ENCODE data around the gene CLCF1. TPM values are rescaled to one million over a fixed set of nuclear protein-coding genes. Genes with fewer than 3 reads are reported as not detected.

The CLCF1 gene
- total RNA-seq, 1 donor from 2014 or later = 33.1 TPM

DNA sequence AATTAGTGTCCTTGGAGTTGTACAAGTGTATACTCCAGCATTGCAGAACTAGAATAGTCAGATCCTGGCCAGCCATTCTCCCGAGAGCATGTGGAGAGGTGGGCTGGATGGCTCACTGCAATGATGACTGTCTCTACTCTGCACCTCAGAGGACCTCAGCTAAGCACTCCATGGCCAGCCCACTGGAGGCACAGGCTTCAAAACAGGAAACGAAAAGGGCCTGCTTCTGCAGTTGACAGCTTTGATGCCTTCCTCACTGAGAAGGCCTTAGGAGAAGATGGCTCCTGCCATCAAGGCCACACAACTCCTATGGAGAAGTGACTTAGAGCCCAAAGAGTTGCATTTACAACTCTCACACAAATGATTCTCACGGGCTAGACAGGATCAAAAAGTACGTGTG is 29.1 kb downstream of the CLCF1 start:
- no peak for DNase-seq (ENCODE audit: low read depth)
- TF ChIP-seq, protein P1, sequence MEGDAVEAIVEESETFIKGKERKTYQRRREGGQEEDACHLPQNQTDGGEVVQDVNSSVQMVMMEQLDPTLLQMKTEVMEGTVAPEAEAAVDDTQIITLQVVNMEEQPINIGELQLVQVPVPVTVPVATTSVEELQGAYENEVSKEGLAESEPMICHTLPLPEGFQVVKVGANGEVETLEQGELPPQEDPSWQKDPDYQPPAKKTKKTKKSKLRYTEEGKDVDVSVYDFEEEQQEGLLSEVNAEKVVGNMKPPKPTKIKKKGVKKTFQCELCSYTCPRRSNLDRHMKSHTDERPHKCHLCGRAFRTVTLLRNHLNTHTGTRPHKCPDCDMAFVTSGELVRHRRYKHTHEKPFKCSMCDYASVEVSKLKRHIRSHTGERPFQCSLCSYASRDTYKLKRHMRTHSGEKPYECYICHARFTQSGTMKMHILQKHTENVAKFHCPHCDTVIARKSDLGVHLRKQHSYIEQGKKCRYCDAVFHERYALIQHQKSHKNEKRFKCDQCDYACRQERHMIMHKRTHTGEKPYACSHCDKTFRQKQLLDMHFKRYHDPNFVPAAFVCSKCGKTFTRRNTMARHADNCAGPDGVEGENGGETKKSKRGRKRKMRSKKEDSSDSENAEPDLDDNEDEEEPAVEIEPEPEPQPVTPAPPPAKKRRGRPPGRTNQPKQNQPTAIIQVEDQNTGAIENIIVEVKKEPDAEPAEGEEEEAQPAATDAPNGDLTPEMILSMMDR (IDR thresholded peaks at IDR 0.05; ENCODE audit: insufficient read depth, low read length, poor library complexity, severe bottlenecking) = no peak

GRCh38 chr11:67337257-67337656 is 36.1 kb downstream of the CLCF1 start:
- Histone ChIP-seq H3K36me3 (ENCODE audit: control insufficient read depth, insufficient read depth, low read length) (no peaks in the 10 kb centered on the region), H3K4me3 (ENCODE audit: low read depth, low read length) (no peak overlapping the region), H3K27me3 (ENCODE audit: control insufficient read depth, insufficient read depth, low read length) (no peaks in the 10 kb centered on the region)
- DNase-seq (ENCODE audit: low read depth) = no peak
- TF ChIP-seq, protein P1 (IDR thresholded peaks at IDR 0.05; ENCODE audit: insufficient read depth, low read length, poor library complexity, severe bottlenecking) = no peak

More for the DNA sequence above, 29.1 kb downstream of the CLCF1 start:
- no peaks in the 10 kb centered on the region for H3K36me3 ChIP-seq (ENCODE audit: control insufficient read depth, insufficient read depth, low read length)
- H3K27me3 ChIP-seq (ENCODE audit: control insufficient read depth, insufficient read depth, low read length) = no peaks in the 10 kb centered on the region
- no peak overlapping the region for H3K4me3 ChIP-seq (ENCODE audit: low read depth, low read length)

DNA sequence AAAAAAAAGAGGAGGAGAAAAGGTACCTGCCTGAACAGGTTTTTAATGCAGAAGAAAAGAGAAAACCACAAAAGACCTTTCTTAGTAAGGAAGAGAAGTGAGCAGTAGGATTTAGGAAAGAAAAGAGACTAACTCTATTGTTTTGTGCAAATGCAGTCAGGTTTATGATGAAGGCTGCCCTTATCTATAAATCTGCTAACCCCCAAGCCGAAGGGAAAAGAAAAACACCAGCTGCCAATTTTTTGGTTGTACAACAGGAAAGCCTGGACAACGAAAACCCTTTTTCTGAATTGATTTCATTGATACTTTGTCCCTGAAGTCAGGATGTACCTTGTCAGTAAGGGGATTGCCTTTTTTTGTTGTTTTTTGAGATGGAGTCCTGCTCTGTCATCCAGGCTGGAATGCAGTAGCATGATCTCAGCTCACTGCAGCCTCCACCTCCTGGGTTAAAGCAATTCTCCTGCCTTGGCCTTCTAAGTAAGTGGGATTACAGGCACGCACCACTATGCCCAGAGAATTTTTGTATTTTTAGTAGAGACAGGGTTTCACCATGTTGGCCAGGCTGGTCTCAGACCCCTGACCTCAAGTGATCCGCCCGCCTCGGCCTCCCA is 41.2 kb downstream of the CLCF1 start:
- no peaks in the 10 kb centered on the region for H3K27me3 ChIP-seq (ENCODE audit: control insufficient read depth, insufficient read depth, low read length)
- no peaks in the 10 kb centered on the region for H3K36me3 ChIP-seq (ENCODE audit: control insufficient read depth, insufficient read depth, low read length)
- H3K4me3 ChIP-seq (ENCODE audit: low read depth, low read length) = no peak overlapping the region
- TF ChIP-seq, protein P1 (IDR thresholded peaks at IDR 0.05; ENCODE audit: insufficient read depth, low read length, poor library complexity, severe bottlenecking) = no peak
- DNase-seq (ENCODE audit: low read depth) = no peak

- TF ChIP-seq, protein P1 (IDR thresholded peaks at IDR 0.05; ENCODE audit: insufficient read depth, low read length, poor library complexity, severe bottlenecking) = no peak
- no peak overlapping the region for H3K4me3 ChIP-seq (ENCODE audit: low read depth, low read length)
- H3K27me3 ChIP-seq (ENCODE audit: control insufficient read depth, insufficient read depth, low read length) = no peaks in the 10 kb centered on the region
- H3K36me3 ChIP-seq (ENCODE audit: control insufficient read depth, insufficient read depth, low read length) = no peaks in the 10 kb centered on the region
- no peak for DNase-seq (ENCODE audit: low read depth)
Measured at GRCh38 chr11:67323526-67323925, 49.9 kb downstream of the CLCF1 start.

- H3K36me3 ChIP-seq (ENCODE audit: control insufficient read depth, insufficient read depth, low read length) = no peaks in the 10 kb centered on the region
- no peaks in the 10 kb centered on the region for H3K27me3 ChIP-seq (ENCODE audit: control insufficient read depth, insufficient read depth, low read length)
- TF ChIP-seq, protein P1 (IDR thresholded peaks at IDR 0.05; ENCODE audit: insufficient read depth, low read length, poor library complexity, severe bottlenecking) = no peak
- no peak overlapping the region for H3K4me3 ChIP-seq (ENCODE audit: low read depth, low read length)
- no peak for DNase-seq (ENCODE audit: low read depth)
Measured at GRCh38 chr11:67322049-67322448, 51.3 kb downstream of the CLCF1 start.

DNA sequence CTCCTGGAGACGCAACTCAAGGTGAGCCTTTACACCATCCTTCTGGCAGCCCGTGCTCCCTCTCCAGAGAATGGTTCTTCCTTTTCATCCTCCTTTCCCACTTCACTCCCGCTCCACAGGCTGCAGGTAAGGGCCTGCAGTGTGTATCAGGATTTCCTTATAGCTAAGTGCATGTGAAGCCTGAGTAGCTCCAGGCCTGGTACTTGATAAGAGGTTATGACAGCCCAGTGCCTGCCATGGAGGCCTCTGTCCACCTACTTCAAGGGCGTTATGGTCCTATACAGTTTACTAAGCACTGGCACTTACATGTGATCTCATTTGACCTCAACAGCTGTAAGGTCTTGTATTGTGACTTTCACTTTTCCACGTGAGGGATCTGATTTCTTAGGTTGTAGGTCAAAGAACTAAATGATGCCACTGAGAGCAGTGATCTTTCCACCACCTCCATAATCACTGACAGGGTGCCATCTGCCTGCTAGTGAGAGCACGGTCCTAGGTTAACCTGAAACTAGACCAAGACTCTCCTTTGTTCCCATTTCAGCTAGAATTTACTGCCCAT is 52.0 kb downstream of the CLCF1 start:
- TF ChIP-seq, protein P1 (IDR thresholded peaks at IDR 0.05; ENCODE audit: insufficient read depth, low read length, poor library complexity, severe bottlenecking) = no peak
- no peaks in the 10 kb centered on the region for H3K36me3 ChIP-seq (ENCODE audit: control insufficient read depth, insufficient read depth, low read length)
- no peak overlapping the region for H3K4me3 ChIP-seq (ENCODE audit: low read depth, low read length)
- DNase-seq (ENCODE audit: low read depth) = no peak
- H3K27me3 ChIP-seq (ENCODE audit: control insufficient read depth, insufficient read depth, low read length) = no peaks in the 10 kb centered on the region
